NCI-H2196 (cell line): ENCODE results near the gene ZFAND3.

Experiments used
- DNase-seq: peaks from one replicate; lab custom pipeline; 2025; ENCODE audit not compliant: unreplicated experiment; lab: John Stamatoyannopoulos, UW

The ZFAND3 gene

GRCh38 chr6:38163186-38164130 lies 343.9 kb downstream of the ZFAND3 start:
- DNase-seq = no peak

GRCh38 chr6:38164131-38164481 lies 344.6 kb downstream of the ZFAND3 start:
- no peak for DNase-seq

- DNase-seq = no peak
Measured at GRCh38 chr6:38164671-38165108, 345.2 kb downstream of the ZFAND3 start.

- DNase-seq = no peak
Measured at GRCh38 chr6:38166411-38167240, 347.1 kb downstream of the ZFAND3 start.

- no peak for DNase-seq
Measured at GRCh38 chr6:38167598-38167997, 348.1 kb downstream of the ZFAND3 start.

- no peak for DNase-seq
Measured at GRCh38 chr6:38168126-38168525, 348.6 kb downstream of the ZFAND3 start.

GRCh38 chr6:38168699-38169098 lies 349.2 kb downstream of the ZFAND3 start:
- DNase-seq = no peak

- no peak for DNase-seq
Measured at GRCh38 chr6:38169221-38169976, 349.9 kb downstream of the ZFAND3 start.

- DNase-seq = peak; percentile 43
Measured at GRCh38 chr6:38169977-38170526, 350.5 kb downstream of the ZFAND3 start.

- DNase-seq = no peak
Measured at GRCh38 chr6:38170666-38171355, 351.3 kb downstream of the ZFAND3 start.

GRCh38 chr6:38171997-38172738 lies 352.6 kb downstream of the ZFAND3 start:
- no peak for DNase-seq

- DNase-seq = no peak
Measured at GRCh38 chr6:38172739-38173410, 353.3 kb downstream of the ZFAND3 start.

- no peak for DNase-seq
Measured at GRCh38 chr6:38173909-38174308, 354.4 kb downstream of the ZFAND3 start.

- no peak for DNase-seq
Measured at GRCh38 chr6:38174315-38174714, 354.8 kb downstream of the ZFAND3 start.

- DNase-seq = no peak
Measured at GRCh38 chr6:38174806-38175495, 355.4 kb downstream of the ZFAND3 start.

- no peak for DNase-seq
Measured at GRCh38 chr6:38175786-38176185, 356.3 kb downstream of the ZFAND3 start.

- DNase-seq = no peak
Measured at GRCh38 chr6:38176797-38177751, 357.5 kb downstream of the ZFAND3 start.
